ENCODE results near the gene CLINT1.

GRCh38 chr5:157842185-157842584, 16.8 kb downstream of the CLINT1 start:
- TF ChIP-seq POLR2AphosphoS5 (IDR thresholded peaks at IDR 0.05; ENCODE audit: low read depth, low read length) (no peak), POLR2A (IDR thresholded peaks at IDR 0.05; ENCODE audit: low read depth, low read length) (no peak), TAF1 (IDR thresholded peaks at IDR 0.05; ENCODE audit: low read depth, low read length) (no peak)

Data from GM12891 (cell line).